ENCODE data around the gene STK38. TPM values are rescaled to one million over a fixed set of nuclear protein-coding genes. Genes with fewer than 3 reads are reported as not detected.
A peak's percentile ranks its signal among the peaks of the same experiment; 100 is the strongest.

STK38 gene
- polyA plus RNA-seq (2013, experiment 1 of 2), result 12.3 TPM
- 12.3 TPM for polyA plus RNA-seq (2013, experiment 2 of 2)

- Histone ChIP-seq H2BK15ac (ENCODE audit: low read length) (peak within 1 kb of the TSS; percentile 67), H2AFZ (ENCODE audit: low read length) (peak within 1 kb of the TSS; percentile 95), H3K9ac (ENCODE audit: low read depth, low read length, poor library complexity) (peak within 1 kb of the TSS; percentile 96), H3K4me1 (ENCODE audit: control insufficient read depth in 2 of 2, insufficient read depth in 1 of 2, low read depth in 1 of 2, low read length in 2 of 2) (peaks cover 2 to 7% of the 10 kb centered on the region in 2 donors), H3K27me3 (ENCODE audit: control insufficient read depth in 3 of 3, insufficient read depth in 3 of 3, low read depth in 1 of 3, low read length in 3 of 3) (no peaks in the 10 kb centered on the region), H2AK5ac (ENCODE audit: low read depth, low read length) (no peak within 1 kb of the TSS), H3K36me3 (replicated peaks in 1 of 2; ENCODE audit: control insufficient read depth in 2 of 2, insufficient read depth in 2 of 2, low read length in 2 of 2) (peaks cover 0 to 17% of the 10 kb centered on the region in 2 donors), H4K91ac (ENCODE audit: low read depth, low read length, poor library complexity) (no peak within 1 kb of the TSS), H3K27ac (replicated peaks; ENCODE audit: low read length) (peak within 1 kb of the TSS; percentile 96), H2BK120ac (ENCODE audit: low read depth, low read length) (no peak within 1 kb of the TSS), H3K23ac (ENCODE audit: low read depth, low read length, poor library complexity) (peak within 1 kb of the TSS; percentile 99), H2BK12ac (ENCODE audit: low read length) (no peak within 1 kb of the TSS), H3K4me2 (ENCODE audit: insufficient read depth, low read length, poor library complexity, severe bottlenecking) (peak within 1 kb of the TSS; percentile 69), H3K4ac (ENCODE audit: low read length) (peak within 1 kb of the TSS; percentile 89), H3K4me3 (ENCODE audit: low read length in 2 of 2) (peak within 1 kb of the TSS; percentile 84 to 95), H3K79me1 (ENCODE audit: low read depth, low read length) (peaks cover 9% of the 10 kb centered on the region), H3K18ac (ENCODE audit: low read length) (peak within 1 kb of the TSS; percentile 100), H3K14ac (ENCODE audit: low read length) (peak within 1 kb of the TSS; percentile 90), H3K9me3 (replicated peaks in 1 of 2; ENCODE audit: control insufficient read depth in 2 of 2, insufficient read depth in 1 of 2, low read depth in 1 of 2, low read length in 2 of 2) (no peaks in the 10 kb centered on the region), H4K8ac (ENCODE audit: low read depth, low read length) (no peak within 1 kb of the TSS), H2BK5ac (ENCODE audit: low read length) (peak within 1 kb of the TSS; percentile 82)
- peak; percentile 89 for DNase-seq (ENCODE audit: low spot score)
- no CpG with 5 or more reads among the region's 51 CpGs for WGBS, 2 donors (ENCODE audit: extremely low coverage in 2 of 2, insufficient read length in 2 of 2, insufficient replicate concordance in 1 of 2)
These were observed at the start of gene STK38 for GRCh38 chr6:36546920-36547645. Gene STK38 (minus strand): TSS chr6:36547479. CDS start chr6:36540202, 7,277 bp downstream.

DNA sequence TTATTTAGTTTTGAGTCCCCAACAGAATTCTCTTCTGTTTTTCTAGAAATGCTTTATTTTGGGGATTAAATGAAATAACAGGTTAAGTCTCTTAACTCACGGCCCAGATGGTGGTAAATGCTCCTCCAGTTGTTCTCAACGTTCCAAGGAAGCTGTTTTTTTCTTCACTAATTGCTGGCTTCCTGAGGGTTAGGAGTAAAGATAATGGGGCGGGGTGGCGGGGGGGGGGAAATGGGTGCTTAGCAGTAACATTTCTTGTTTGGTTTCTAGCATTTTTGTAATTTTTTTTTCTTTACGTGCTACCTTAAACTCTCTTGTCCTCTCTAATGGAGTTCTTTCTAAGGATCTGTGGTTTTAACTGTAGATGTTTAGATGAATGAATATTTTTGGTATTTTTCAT lies 49.1 kb upstream of the STK38 start:
- peak overlapping the region; percentile 50 for H3K4me2 ChIP-seq (ENCODE audit: insufficient read depth, low read length, poor library complexity, severe bottlenecking)
- H4K8ac ChIP-seq (ENCODE audit: low read depth, low read length), result no peak overlapping the region
- no peaks in the 10 kb centered on the region for H3K27me3 ChIP-seq (ENCODE audit: control insufficient read depth in 3 of 3, insufficient read depth in 3 of 3, low read depth in 1 of 3, low read length in 3 of 3)
- H2BK15ac ChIP-seq (ENCODE audit: low read length), result no peak overlapping the region
- H3K4me1 ChIP-seq (ENCODE audit: control insufficient read depth in 2 of 2, insufficient read depth in 1 of 2, low read depth in 1 of 2, low read length in 2 of 2), result peaks cover 14 to 28% of the 10 kb centered on the region in 2 donors
- H3K79me1 ChIP-seq (ENCODE audit: low read depth, low read length), result no peaks in the 10 kb centered on the region
- H4K91ac ChIP-seq (ENCODE audit: low read depth, low read length, poor library complexity), result no peak overlapping the region
- H2AK5ac ChIP-seq (ENCODE audit: low read depth, low read length), result no peak overlapping the region
- no CpG with 5 or more reads among the region's 5 CpGs for WGBS, 2 donors (ENCODE audit: extremely low coverage in 2 of 2, insufficient read length in 2 of 2, insufficient replicate concordance in 1 of 2)
- DNase-seq (ENCODE audit: low spot score), result no peak
- no peak overlapping the region for H3K14ac ChIP-seq (ENCODE audit: low read length)
- no peak overlapping the region for H3K23ac ChIP-seq (ENCODE audit: low read depth, low read length, poor library complexity)
- H2BK5ac ChIP-seq (ENCODE audit: low read length), result no peak overlapping the region
- no peaks in the 10 kb centered on the region for H3K9me3 ChIP-seq (replicated peaks in 1 of 2; ENCODE audit: control insufficient read depth in 2 of 2, insufficient read depth in 1 of 2, low read depth in 1 of 2, low read length in 2 of 2)
- H3K36me3 ChIP-seq (replicated peaks in 1 of 2; ENCODE audit: control insufficient read depth in 2 of 2, insufficient read depth in 2 of 2, low read length in 2 of 2), result peaks cover 28 to 62% of the 10 kb centered on the region in 2 donors
- no peak overlapping the region for H2BK12ac ChIP-seq (ENCODE audit: low read length)
- H3K27ac ChIP-seq (replicated peaks; ENCODE audit: low read length), result no peak overlapping the region
- H3K4me3 ChIP-seq (ENCODE audit: low read length in 2 of 2), result peak overlapping the region; percentile 71 to 86
- no peak overlapping the region for H2BK120ac ChIP-seq (ENCODE audit: low read depth, low read length)
- no peak overlapping the region for H3K9ac ChIP-seq (ENCODE audit: low read depth, low read length, poor library complexity)
- no peak overlapping the region for H3K4ac ChIP-seq (ENCODE audit: low read length)
- no peak overlapping the region for H3K18ac ChIP-seq (ENCODE audit: low read length)
- H2AFZ ChIP-seq (ENCODE audit: low read length), result no peak overlapping the region

DNA sequence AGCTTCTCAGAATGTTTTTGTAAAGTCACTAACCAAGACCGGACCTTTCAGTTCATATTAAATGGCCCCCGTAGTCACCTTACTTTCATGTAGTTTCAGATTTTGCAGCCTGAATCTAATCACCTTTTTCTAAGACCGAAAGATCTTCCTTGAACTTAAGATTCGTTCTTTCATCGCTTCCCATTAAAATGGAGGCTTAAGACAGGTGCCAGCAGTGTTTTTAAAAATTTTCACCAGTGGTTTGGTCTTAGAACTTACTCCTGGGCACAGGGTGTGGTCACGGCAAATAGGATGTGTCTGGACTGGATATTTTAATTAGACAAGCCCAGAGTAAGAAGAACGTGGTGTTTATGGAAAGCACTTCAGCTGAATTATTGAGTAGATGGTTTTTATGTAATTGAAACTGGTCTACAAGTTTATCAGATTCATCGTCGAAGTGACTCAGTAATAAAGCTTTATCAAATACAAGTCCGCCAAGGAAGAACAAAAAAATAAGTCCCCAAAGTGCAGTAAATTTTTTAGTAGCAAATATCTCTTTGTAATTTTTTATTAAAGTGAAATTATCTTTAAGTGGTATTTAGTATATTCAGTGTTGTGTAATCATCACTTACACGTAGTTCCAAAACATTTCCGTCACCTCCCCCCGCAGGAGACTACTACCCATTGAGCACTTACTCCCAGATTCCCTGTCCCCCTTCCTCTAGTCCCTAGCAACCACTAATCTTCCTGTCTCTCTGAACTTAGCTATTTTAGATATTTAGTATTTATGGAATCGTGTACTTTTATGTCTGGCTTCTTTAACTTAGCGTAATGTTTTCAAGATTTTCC lies 47.8 kb upstream of the STK38 start:
- Histone ChIP-seq H3K9me3 (replicated peaks in 1 of 2; ENCODE audit: control insufficient read depth in 2 of 2, insufficient read depth in 1 of 2, low read depth in 1 of 2, low read length in 2 of 2) (no peaks in the 10 kb centered on the region), H4K91ac (ENCODE audit: low read depth, low read length, poor library complexity) (no peak overlapping the region), H3K23ac (ENCODE audit: low read depth, low read length, poor library complexity) (no peak overlapping the region), H3K18ac (ENCODE audit: low read length) (no peak overlapping the region), H2BK12ac (ENCODE audit: low read length) (no peak overlapping the region), H3K27ac (replicated peaks; ENCODE audit: low read length) (peak overlapping the region; percentile 90), H2AFZ (ENCODE audit: low read length) (no peak overlapping the region), H3K79me1 (ENCODE audit: low read depth, low read length) (no peaks in the 10 kb centered on the region), H3K4me3 (ENCODE audit: low read length in 2 of 2) (peak overlapping the region; percentile 71 to 86), H2BK5ac (ENCODE audit: low read length) (no peak overlapping the region), H3K14ac (ENCODE audit: low read length) (no peak overlapping the region), H2BK15ac (ENCODE audit: low read length) (no peak overlapping the region), H3K9ac (ENCODE audit: low read depth, low read length, poor library complexity) (no peak overlapping the region), H3K4me2 (ENCODE audit: insufficient read depth, low read length, poor library complexity, severe bottlenecking) (peak overlapping the region; percentile 21), H3K36me3 (replicated peaks in 1 of 2; ENCODE audit: control insufficient read depth in 2 of 2, insufficient read depth in 2 of 2, low read length in 2 of 2) (peaks cover 19 to 48% of the 10 kb centered on the region in 2 donors), H3K27me3 (ENCODE audit: control insufficient read depth in 3 of 3, insufficient read depth in 3 of 3, low read depth in 1 of 3, low read length in 3 of 3) (no peaks in the 10 kb centered on the region), H4K8ac (ENCODE audit: low read depth, low read length) (no peak overlapping the region), H2AK5ac (ENCODE audit: low read depth, low read length) (no peak overlapping the region), H3K4me1 (ENCODE audit: control insufficient read depth in 2 of 2, insufficient read depth in 1 of 2, low read depth in 1 of 2, low read length in 2 of 2) (peaks cover 14 to 28% of the 10 kb centered on the region in 2 donors), H2BK120ac (ENCODE audit: low read depth, low read length) (no peak overlapping the region), H3K4ac (ENCODE audit: low read length) (no peak overlapping the region)
- no CpG with 5 or more reads among the region's 15 CpGs for WGBS, 2 donors (ENCODE audit: extremely low coverage in 2 of 2, insufficient read length in 2 of 2, insufficient replicate concordance in 1 of 2)
- DNase-seq (ENCODE audit: low spot score), result no peak
